ENCODE data around the gene BUD13.

Gene BUD13

GRCh38 chr11:116772443-116773202 lies at the start of gene BUD13:
Gene BUD13, minus strand, starts transcription at chr11:116772987. Its CDS starts 23 bp downstream, at chr11:116772964.
- TF ChIP-seq CTCF (IDR thresholded peaks at IDR 0.05; ENCODE audit: insufficient read depth, low read depth, low read length, missing control alignments) = no peak
- H3K4me3 ChIP-seq (ENCODE audit: low read depth, low read length) = peak within 1 kb of the TSS; percentile 98
- peak; percentile 96 for DNase-seq (ENCODE audit: low read depth)

GRCh38 chr11:116822575-116822974 lies 49.8 kb upstream of the BUD13 start:
- DNase-seq (ENCODE audit: low read depth) = no peak
- no peak overlapping the region for H3K4me3 ChIP-seq (ENCODE audit: low read depth, low read length)
- no peak for TF ChIP-seq CTCF (IDR thresholded peaks at IDR 0.05; ENCODE audit: insufficient read depth, low read depth, low read length, missing control alignments)

GRCh38 chr11:116821050-116821918 lies 48.5 kb upstream of the BUD13 start:
- no peak for TF ChIP-seq CTCF (IDR thresholded peaks at IDR 0.05; ENCODE audit: insufficient read depth, low read depth, low read length, missing control alignments)
- DNase-seq (ENCODE audit: low read depth) = no peak
- H3K4me3 ChIP-seq (ENCODE audit: low read depth, low read length) = no peak overlapping the region

GRCh38 chr11:116819049-116819448 lies 46.3 kb upstream of the BUD13 start:
- H3K4me3 ChIP-seq (ENCODE audit: low read depth, low read length) = no peak overlapping the region
- TF ChIP-seq CTCF (IDR thresholded peaks at IDR 0.05; ENCODE audit: insufficient read depth, low read depth, low read length, missing control alignments) = no peak
- no peak for DNase-seq (ENCODE audit: low read depth)

GRCh38 chr11:116814502-116814901 lies 41.7 kb upstream of the BUD13 start:
- no peak for TF ChIP-seq CTCF (IDR thresholded peaks at IDR 0.05; ENCODE audit: insufficient read depth, low read depth, low read length, missing control alignments)
- H3K4me3 ChIP-seq (ENCODE audit: low read depth, low read length) = no peak overlapping the region
- no peak for DNase-seq (ENCODE audit: low read depth)

GRCh38 chr11:116813781-116814471 lies 41.1 kb upstream of the BUD13 start:
- DNase-seq (ENCODE audit: low read depth) = no peak
- H3K4me3 ChIP-seq (ENCODE audit: low read depth, low read length) = no peak overlapping the region
- no peak for TF ChIP-seq CTCF (IDR thresholded peaks at IDR 0.05; ENCODE audit: insufficient read depth, low read depth, low read length, missing control alignments)

Data from GM12865 (cell line).